Islet of Langerhans (tissue), 1 donor: ENCODE measurements around the gene WASHC2C.
"Not testable (repeated sequence)": the region's sequence is repeated elsewhere in the genome, so short reads cannot be mapped to it uniquely, and the experiment has no call there.

Experiments used
- FAIRE-seq: peaks from one replicate; lab custom pipeline; 2011; peaks lifted over from hg19 to GRCh38; lab: Jason Lieb, UNC

WASHC2C gene

GRCh38 chr10:45771757-45772461, 44.8 kb downstream of the WASHC2C start:
- FAIRE-seq: not testable (repeated sequence)

- not testable (repeated sequence) for FAIRE-seq
Measured at GRCh38 chr10:45786217-45786616, 59.2 kb downstream of the WASHC2C start.

DNA sequence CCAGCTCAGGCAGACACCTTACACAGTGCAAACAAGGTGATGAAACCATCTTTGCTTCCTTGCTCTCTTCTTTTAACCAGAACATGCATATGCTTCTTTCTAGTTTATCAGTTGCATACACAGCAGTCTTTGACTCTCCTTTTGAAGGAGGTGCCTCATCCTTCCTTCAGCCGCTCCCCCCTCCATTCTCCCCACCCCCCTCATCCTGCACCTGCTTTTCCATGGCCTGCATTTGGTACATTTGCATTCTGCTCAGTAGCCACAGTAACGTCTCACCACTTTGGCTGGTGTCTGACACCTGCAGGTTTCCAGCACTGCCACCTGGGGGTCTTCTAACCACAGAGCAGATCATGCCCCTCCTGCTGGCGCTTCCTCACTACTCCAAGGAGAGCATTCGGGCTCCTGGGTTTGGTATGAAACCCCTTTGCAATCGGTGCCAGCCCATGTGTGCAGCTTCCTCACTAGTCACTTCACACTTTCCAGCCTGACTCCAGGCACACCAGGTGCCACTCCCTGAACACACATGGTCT, 60.2 kb downstream of the WASHC2C start:
- not testable (repeated sequence) for FAIRE-seq

DNA sequence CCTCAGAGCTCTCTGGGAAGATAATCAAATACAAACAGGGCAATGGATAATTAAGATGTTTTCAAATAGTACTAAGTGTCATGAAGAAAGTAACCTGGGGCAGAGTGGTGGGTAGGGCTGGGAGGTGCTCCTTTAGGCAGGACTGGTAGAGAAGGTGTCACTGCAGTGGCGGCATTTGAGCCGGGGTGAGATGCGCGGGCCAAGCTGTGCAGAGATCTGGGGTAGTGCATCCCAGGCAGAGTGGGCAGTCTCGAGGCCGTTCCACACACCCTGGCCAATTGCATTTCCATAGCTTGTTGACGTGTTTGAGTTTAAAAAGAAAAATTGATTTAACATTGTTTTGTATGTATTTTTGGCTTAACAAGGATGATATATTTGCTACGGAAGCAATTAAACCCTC, 62.9 kb downstream of the WASHC2C start:
- FAIRE-seq: not testable (repeated sequence)

DNA sequence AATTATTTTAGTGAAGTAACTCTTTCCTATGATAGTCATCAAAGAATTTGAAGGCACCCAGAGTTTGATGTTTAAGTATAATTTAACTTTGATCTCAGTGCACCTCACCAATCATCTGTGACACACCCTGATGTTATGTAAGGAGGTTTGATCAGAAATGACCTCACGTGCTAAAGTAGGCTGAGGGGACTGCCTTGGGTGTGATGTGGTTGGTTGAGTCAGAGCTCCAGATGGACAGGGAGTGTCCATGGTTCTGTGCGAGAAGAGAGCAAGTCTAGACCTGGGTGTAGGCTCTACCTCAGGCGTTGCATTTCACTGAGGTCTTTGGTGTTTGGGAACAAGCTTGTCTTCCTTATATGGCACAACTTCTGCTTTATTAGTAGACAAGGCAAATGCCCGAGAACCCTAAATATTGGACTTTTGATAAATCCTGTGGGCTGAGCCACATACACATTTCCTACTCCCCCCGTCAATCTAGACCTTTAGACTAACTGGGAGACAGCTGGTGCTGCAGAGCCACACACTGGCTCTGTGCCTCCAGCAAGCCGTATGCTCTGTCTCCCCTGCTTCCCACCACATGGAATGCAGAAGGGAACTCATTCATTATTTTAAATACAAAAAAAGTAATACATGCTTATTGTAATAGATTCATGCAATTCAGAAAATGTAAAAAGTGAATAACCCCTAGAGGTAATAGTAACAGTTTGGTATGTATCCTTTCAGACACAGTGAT, 63.8 kb downstream of the WASHC2C start:
- not testable (repeated sequence) for FAIRE-seq

- FAIRE-seq: not testable (repeated sequence)
Measured at GRCh38 chr10:45794761-45795160, 67.7 kb downstream of the WASHC2C start.

DNA sequence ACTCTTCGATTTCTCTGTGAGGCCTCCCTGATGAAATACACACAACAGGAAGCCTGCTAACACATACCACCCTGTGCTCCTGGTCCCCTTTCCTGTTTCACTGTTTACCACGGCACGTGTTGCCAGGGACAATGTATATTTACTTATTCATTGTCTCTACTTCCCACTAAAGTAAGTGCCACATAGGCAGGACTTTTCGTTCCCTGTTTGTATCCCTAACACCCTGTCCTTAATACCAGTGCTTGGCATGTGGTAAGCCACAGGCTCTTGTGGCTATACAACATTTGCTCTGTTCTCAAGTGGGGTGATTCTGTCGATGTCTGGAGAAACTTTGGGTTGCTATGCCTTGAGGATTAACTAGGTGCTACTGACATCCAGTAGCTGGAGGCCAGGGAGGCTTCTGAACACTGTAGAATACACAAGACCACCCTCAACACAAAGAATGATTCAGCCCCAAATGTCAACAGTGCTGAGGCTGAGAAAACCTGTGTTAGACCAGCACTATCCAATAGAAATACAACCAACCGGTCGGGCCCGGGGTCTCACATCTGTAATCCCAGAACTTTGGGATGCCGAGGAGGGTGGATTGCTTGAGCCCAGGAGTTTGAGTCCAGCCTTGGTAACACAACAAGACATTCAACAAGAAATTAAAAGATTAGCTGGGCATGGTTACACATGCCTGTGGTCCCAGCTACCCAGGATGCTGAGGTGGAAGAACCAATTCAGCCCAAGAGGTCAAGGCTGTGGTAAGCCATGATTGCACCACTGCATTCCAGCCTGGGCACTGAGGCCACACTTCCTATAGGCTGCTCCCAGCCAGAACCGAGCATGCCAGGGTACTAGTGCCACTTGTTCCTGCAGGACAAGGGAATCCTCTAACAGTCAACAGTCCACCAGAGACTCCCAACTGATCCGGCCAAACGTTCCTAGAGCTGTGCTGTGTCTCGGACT, 76.3 kb downstream of the WASHC2C start:
- FAIRE-seq: not testable (repeated sequence)

- FAIRE-seq: not testable (repeated sequence)
Measured at GRCh38 chr10:45804996-45805395, 77.9 kb downstream of the WASHC2C start.

DNA sequence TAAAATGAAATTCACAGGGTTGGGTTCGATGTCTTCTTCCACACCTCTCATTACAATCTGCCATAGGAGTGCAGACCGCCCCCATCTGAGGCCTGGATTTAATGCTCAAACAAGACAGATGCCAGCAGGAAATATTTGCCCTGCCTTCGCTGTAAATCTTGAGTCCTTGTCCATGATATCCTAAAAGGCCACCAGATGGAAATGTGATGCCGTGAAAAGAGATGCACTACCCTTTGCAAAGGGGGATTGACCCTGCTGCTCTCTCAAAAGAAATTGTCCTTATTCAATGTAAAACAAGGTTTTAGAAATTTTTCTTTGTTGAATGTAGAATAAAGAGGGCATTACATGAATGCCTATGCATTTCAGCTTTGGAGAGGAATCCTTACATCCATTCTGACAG, 82.8 kb downstream of the WASHC2C start:
- FAIRE-seq: no peak

DNA sequence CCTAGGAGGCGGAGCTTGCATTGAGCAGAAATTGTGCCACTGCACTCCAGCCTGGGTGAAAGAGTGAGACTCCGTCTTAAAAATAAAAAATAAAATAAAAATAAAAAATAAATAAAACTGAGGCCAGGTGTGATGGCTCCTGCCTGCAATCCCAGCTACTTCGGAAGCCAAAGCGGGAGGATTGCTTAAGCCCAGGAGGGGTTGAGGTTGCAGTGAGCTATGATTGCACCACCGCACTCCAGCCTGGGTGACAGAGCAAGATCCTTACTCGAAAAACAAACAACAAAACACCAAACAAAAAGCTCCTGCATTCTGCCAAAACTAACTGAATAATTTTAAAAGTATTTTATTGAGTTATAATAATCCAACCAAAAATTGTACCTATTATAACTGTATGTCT, 84.0 kb downstream of the WASHC2C start:
- FAIRE-seq: no peak

- FAIRE-seq: not testable (repeated sequence)
Measured at GRCh38 chr10:45812959-45813358, 85.9 kb downstream of the WASHC2C start.

DNA sequence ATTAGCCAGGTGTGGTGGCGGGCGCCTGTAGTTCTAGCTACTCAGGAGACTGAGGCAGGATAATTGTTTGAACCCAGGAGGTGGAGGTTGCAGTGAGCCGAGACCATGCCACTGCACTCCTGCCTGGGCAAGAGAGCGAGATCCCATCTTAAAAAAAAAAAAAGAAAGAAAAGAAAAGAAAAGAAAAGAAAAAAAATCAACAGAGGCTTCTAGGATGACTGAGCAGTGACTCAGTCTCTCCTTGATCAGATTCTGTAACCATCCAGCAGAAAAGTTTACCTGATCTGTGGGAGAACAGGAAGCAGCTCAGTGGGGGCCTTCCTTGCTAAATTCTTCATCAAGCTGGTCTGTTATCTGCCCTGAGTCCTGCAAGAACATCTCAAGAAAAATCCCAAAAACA, 87.1 kb downstream of the WASHC2C start:
- FAIRE-seq: not testable (repeated sequence)

DNA sequence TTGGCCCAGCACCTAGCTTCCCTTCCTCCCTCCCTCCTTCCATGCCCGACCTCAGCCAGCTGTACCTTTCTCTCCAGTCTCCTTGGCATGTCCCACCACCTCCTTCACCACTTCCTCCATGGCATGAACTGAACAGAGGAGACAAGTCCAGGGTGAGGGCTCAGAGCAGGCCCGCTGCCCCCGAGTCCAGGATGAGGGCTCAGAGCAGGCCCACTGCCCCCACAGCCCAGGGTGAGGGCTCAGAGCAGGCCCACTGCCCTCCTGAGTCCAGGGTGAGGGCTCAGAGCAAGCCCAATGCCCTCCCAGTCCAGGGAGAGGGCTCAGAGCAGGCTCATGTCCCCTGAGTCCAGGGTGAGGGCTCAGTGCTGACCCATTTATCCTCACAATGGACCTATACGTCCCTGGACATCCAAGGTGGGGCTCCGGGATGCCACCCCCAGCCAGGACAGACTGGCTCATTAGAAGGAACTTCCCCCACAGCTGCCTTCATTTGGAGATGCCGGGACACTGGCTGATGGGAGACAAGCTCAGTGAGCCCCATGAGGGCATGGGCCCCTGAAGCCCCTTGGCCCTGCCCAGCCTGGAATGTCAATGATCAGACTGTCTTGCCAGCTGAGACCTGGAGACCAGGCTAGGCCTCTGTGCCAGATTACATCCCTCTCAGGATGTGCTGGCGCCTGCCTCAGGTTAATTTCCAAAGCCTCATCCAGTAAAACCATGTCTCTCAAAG, 90.2 kb downstream of the WASHC2C start:
- no peak for FAIRE-seq

DNA sequence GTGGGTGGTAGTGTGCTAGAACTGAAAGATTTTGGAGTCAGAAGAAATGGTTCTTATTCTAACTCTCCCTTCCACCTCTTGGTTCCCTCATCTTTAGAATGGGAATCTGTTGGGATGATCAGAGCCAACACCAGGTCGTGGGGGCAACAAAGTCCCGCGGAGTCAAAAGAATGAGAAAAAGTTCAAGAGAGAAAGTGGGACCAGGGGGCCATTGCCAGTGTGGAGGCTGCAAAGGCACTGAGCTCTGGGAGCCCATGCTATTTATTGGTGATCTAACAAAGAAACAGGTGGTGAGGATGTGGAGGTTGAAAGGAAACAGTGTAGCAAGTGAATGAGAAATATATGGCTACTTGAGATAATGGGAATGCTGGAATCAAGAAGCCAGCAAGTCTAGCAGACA, 90.8 kb downstream of the WASHC2C start:
- no peak for FAIRE-seq

DNA sequence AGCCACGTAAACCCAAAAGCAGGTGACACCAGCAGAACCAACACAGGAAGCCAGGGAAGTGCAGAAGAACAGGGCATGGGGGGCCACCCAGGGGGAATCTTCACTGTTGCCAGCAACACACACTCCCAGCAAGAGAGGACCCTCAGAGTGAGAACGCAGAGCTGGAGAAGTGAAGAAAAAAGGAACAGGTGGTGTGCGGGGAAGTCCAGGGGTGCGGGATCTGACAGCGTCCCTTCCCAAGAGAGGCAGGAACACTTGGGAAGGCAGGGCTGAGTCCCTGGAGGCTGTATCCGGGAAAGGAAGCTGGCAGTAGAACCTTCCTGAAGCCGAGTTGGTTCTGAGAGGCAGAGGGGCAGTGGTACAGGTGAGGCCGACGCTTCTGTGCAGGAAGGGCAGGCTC, 92.5 kb downstream of the WASHC2C start:
- no peak for FAIRE-seq

DNA sequence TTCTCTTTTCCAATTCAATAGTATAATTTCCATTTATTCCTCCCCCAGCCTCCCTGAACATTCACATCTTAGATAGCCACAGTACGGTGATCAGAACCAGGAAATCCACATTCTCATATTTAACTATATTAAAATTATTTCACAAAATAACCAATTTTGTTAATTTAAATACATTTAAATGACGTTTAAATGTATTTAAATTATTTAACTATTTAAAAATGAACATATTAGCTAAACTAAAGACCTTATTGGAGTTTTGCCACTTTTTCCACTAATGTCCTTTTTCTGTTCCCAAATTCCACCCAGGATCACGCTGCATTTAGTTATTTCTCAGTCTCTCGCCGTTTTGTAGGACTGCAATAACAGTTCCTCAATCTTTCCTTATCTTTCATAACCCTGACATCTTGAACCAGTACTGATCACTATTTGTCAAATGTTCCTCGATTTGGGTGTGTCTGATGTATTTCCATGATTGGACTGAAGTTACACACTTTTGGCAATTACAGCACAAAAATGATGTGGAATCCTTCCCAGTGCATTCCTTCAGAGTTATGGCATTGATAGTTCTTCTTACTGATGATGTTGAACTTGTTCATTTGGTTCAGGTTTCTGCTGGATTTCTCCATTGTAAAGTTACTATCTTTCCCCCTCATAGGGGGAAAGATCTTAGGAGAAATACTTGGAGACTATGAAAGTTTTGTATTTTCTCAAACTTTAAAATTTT, 93.2 kb downstream of the WASHC2C start:
- FAIRE-seq: not testable (repeated sequence)

DNA sequence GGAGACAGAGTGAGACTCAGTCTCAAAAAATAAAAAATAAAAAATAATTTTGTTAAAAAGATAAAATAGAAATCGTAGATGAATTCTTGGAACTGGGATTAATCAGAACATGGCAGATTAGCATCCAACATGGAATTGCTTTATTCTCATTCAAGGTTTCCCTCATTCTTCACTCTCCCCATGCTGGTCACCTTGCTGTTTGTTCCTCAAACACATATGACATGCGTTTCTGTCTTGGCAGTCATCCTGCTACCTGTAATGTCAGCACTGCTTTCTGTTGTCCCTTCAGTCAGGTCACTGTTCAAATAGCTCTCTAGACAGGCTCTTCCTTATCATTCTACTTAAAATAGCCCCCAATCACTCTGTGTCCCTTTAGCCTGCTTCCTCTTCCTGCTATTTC, 95.9 kb downstream of the WASHC2C start:
- FAIRE-seq: not testable (repeated sequence)
